PC-3 (cell line): ENCODE data around the gene SLC22A5. TPM values are rescaled to one million over a fixed set of nuclear protein-coding genes. Genes with fewer than 3 reads are reported as not detected.

ENCODE experiments used
- ATAC-seq: fragments of 200-7000 bp; cut with Tn5 transposase; 2 replicates; pipeline ENCODE4 v1.9.1; 2020; ENCODE audit warnings: mild to moderate bottlenecking, moderate library complexity
- BruUV-seq: library from RNA; stranded (reverse); fragments of 400-500 nt; replicated peaks from 2 replicates; lab custom pipeline; 2021; lab: Mats Ljungman, UMichigan
- CTCF ChIA-PET: fragments of 300-600 bp; sonication (Branson Sonifier 250); formaldehyde crosslinking; loops from one replicate; lab custom pipeline; 2022; ENCODE audit warnings: antibody characterized with exemption; lab: Charles Lee
- POLR2A ChIA-PET: fragments of 300-600 bp; sonication (Branson Sonifier 250); formaldehyde crosslinking; loops from one replicate; lab custom pipeline; 2022; ENCODE audit warnings: antibody characterized with exemption; ENCODE audit not compliant: unreplicated experiment; lab: Charles Lee
- DNase-seq: peaks from one replicate; pipeline ENCODE4 v3.0.0-alpha.2; 2015
- H2AFZ ChIP-seq: fragments of 300-600 bp; sonication (generic); 2 replicates; pipeline ENCODE4 v1.6.0; 2016; ENCODE audit warnings: antibody characterized with exemption, low read length
- H3F3A ChIP-seq: fragments of 300-600 bp; sonication (generic); one replicate; pipeline ENCODE4 v1.6.0; 2017; ENCODE audit warnings: antibody characterized with exemption, low read length, control low read depth, mild to moderate bottlenecking; ENCODE audit not compliant: unreplicated experiment
- H3K27ac ChIP-seq: fragments of 300-600 bp; sonication (generic); 2 replicates; pipeline ENCODE4 v1.5.1; 2016; ENCODE audit warnings: mild to moderate bottlenecking, low read length
- H3K27me3 ChIP-seq: fragments of 300-600 bp; sonication (generic); 2 replicates; pipeline ENCODE4 v1.6.1; 2016; ENCODE audit warnings: low read length, mixed read lengths
- H3K36me3 ChIP-seq: fragments of 300-600 bp; sonication (generic); 2 replicates; pipeline ENCODE4 v1.6.1; 2016; ENCODE audit warnings: low read depth, mixed run types, low read length, mixed read lengths
- H3K4me1 ChIP-seq: fragments of 300-600 bp; sonication (generic); 2 replicates; pipeline ENCODE4 v1.5.1; 2016; ENCODE audit warnings: low read length; ENCODE audit not compliant: insufficient read depth
- H3K4me2 ChIP-seq: fragments of 300-600 bp; sonication (generic); 2 replicates; pipeline ENCODE4 v1.6.0; 2016; ENCODE audit warnings: low read length
- H3K4me3 ChIP-seq: fragments of 300-600 bp; sonication (generic); 2 replicates; pipeline ENCODE4 v1.5.1; 2016; ENCODE audit warnings: mild to moderate bottlenecking, low read length, mixed read lengths
- H3K79me2 ChIP-seq: fragments of 300-600 bp; sonication (generic); 2 replicates; pipeline ENCODE4 v1.6.1; 2017; ENCODE audit warnings: low read length, mixed read lengths
- H3K9ac ChIP-seq: fragments of 300-600 bp; sonication (generic); 2 replicates; pipeline ENCODE4 v1.6.0; 2016; ENCODE audit warnings: mild to moderate bottlenecking, low read length
- H3K9me2 ChIP-seq: fragments of 300-600 bp; sonication (generic); replicated peaks from 2 replicates; pipeline ENCODE4 v1.6.1; 2016; ENCODE audit warnings: mixed run types, low read length, mixed read lengths
- H3K9me3 ChIP-seq: fragments of 300-600 bp; sonication (generic); 2 replicates; pipeline ENCODE4 v1.6.1; 2016; ENCODE audit warnings: low read length, mixed read lengths
- H4K20me1 ChIP-seq: fragments of 300-600 bp; sonication (generic); 2 replicates; pipeline ENCODE4 v1.6.1; 2016; ENCODE audit warnings: low read length, mixed read lengths
- EZH2 ChIP-seq: fragments of 300-600 bp; sonication (generic); IDR thresholded peaks from one replicate; pipeline ENCODE4 v1.6.1; 2017; ENCODE audit warnings: antibody characterized with exemption, mild to moderate bottlenecking, low read length; ENCODE audit not compliant: unreplicated experiment
- EZH2phosphoT487 ChIP-seq: fragments of 300-600 bp; sonication (generic); IDR thresholded peaks from 2 replicates; pipeline ENCODE4 v1.6.1; 2018; ENCODE audit warnings: mild to moderate bottlenecking, antibody characterized with exemption, low read length, borderline replicate concordance
- intact Hi-C: fragments of 100-400 bp; cut with micrococcal nuclease; formaldehyde crosslinking; loops from 2 replicates; pipeline ENCODE4 v1.9.0; 2023
- total RNA-seq: library from RNA; depleted of rRNA; stranded (reverse); fragments of >200 nt; gene quantifications from 2 replicates; pipeline ENCODE4 v1.2.3, GENCODE V29; 2014
- TF ChIP-seq, protein P1 (sequence below): fragments of 300-600 bp; sonication (generic); conservative IDR thresholded peaks from 2 replicates; pipeline ENCODE4 v1.5.1; 2017; ENCODE audit warnings: antibody characterized with exemption, low read depth, mild to moderate bottlenecking, low read length

Gene SLC22A5
- total RNA-seq, 1 experiment from 2014 or later, result 8.2 TPM

- no peak overlapping the region for H3K4me2 ChIP-seq
- H3K4me3 ChIP-seq, result no peak overlapping the region
- no peaks in the 10 kb centered on the region for H3F3A ChIP-seq
- H2AFZ ChIP-seq, result no peak overlapping the region
- H3K79me2 ChIP-seq, result no peaks in the 10 kb centered on the region
- ChIA-PET POLR2A (no interaction called here), CTCF (no interaction called here)
- no peaks in the 10 kb centered on the region for H3K9me2 ChIP-seq
- intact Hi-C loops, result no loop called here
- BruUV-seq, result no TSS peak
- no peak for DNase-seq
- no peaks in the 10 kb centered on the region for H3K36me3 ChIP-seq
- no peaks in the 10 kb centered on the region for H3K9me3 ChIP-seq
- no peak overlapping the region for H3K27ac ChIP-seq
- no peaks in the 10 kb centered on the region for H4K20me1 ChIP-seq
- no peak for ATAC-seq
- no peak overlapping the region for H3K9ac ChIP-seq
- H3K27me3 ChIP-seq, result no peaks in the 10 kb centered on the region
- peaks cover 15% of the 10 kb centered on the region for H3K4me1 ChIP-seq
- TF ChIP-seq, protein P1, sequence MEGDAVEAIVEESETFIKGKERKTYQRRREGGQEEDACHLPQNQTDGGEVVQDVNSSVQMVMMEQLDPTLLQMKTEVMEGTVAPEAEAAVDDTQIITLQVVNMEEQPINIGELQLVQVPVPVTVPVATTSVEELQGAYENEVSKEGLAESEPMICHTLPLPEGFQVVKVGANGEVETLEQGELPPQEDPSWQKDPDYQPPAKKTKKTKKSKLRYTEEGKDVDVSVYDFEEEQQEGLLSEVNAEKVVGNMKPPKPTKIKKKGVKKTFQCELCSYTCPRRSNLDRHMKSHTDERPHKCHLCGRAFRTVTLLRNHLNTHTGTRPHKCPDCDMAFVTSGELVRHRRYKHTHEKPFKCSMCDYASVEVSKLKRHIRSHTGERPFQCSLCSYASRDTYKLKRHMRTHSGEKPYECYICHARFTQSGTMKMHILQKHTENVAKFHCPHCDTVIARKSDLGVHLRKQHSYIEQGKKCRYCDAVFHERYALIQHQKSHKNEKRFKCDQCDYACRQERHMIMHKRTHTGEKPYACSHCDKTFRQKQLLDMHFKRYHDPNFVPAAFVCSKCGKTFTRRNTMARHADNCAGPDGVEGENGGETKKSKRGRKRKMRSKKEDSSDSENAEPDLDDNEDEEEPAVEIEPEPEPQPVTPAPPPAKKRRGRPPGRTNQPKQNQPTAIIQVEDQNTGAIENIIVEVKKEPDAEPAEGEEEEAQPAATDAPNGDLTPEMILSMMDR, result no peak
- TF ChIP-seq EZH2, result no peak
- TF ChIP-seq EZH2phosphoT487, result no peak
Measured at GRCh38 chr5:132322266-132322665, 47.2 kb upstream of the SLC22A5 start.

DNA sequence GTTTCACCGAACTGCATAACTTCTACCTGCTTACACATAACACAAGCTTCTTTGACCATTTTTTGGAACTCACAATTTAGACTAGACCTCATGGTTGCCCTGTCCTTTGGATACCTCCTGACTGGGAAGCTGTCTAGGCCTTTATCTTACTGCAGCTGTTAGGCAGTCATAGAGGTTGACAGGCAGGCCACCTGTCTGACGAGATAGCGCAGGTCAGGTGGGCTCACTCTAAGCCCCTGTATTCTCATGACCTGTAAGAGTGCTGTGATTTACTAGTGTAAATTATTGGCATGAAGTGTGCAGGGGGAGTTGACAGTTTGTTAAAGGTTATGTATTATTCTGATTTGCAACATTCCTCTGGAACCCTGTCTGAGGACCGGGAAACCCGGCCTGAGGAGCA, 46.3 kb upstream of the SLC22A5 start:
- no peaks in the 10 kb centered on the region for H3K79me2 ChIP-seq
- no peak overlapping the region for H3K4me3 ChIP-seq
- POLR2A ChIA-PET, result no interaction called here
- no peaks in the 10 kb centered on the region for H3K27me3 ChIP-seq
- CTCF ChIA-PET, result no interaction called here
- H3K27ac ChIP-seq, result no peak overlapping the region
- H3K36me3 ChIP-seq, result no peaks in the 10 kb centered on the region
- no peak overlapping the region for H3K4me2 ChIP-seq
- no peak for DNase-seq
- no peak overlapping the region for H3K9ac ChIP-seq
- H3K9me2 ChIP-seq, result no peaks in the 10 kb centered on the region
- TF ChIP-seq, protein P1, result no peak
- no peak for TF ChIP-seq EZH2phosphoT487
- no peak for TF ChIP-seq EZH2
- H3K4me1 ChIP-seq, result peaks cover 11% of the 10 kb centered on the region
- no peak overlapping the region for H2AFZ ChIP-seq
- no peaks in the 10 kb centered on the region for H4K20me1 ChIP-seq
- intact Hi-C loops, result no loop called here
- H3F3A ChIP-seq, result no peaks in the 10 kb centered on the region
- no TSS peak for BruUV-seq
- no peaks in the 10 kb centered on the region for H3K9me3 ChIP-seq
- ATAC-seq, result no peak

DNA sequence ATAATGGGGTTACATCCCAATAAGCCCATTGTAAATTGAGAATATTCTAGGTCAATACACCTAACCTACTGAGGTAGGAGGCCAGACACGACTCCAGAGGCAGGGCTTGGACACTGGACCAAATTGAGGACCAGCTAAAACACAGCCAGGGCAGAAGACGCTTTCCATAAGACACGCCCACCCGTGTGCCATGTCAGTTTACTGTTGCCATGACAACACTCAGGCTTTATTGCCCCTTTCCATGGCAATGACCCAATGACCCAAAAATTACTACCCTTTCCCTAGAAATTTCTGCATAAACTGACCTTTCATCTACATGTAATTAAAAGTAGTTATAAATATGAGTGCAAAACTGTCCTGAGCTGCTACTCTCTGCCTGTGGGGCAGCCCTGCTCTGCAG, 43.8 kb upstream of the SLC22A5 start:
- no peaks in the 10 kb centered on the region for H3K27me3 ChIP-seq
- TF ChIP-seq, protein P1, result no peak
- TF ChIP-seq EZH2, result no peak
- no peak for TF ChIP-seq EZH2phosphoT487
- H3K79me2 ChIP-seq, result no peaks in the 10 kb centered on the region
- no peaks in the 10 kb centered on the region for H3K9me3 ChIP-seq
- no peaks in the 10 kb centered on the region for H4K20me1 ChIP-seq
- intact Hi-C loops, result no loop called here
- no peak overlapping the region for H3K4me3 ChIP-seq
- no peaks in the 10 kb centered on the region for H3K36me3 ChIP-seq
- BruUV-seq, result no TSS peak
- no peak overlapping the region for H3K4me2 ChIP-seq
- no peaks in the 10 kb centered on the region for H3F3A ChIP-seq
- no peak overlapping the region for H3K27ac ChIP-seq
- no peak overlapping the region for H3K9ac ChIP-seq
- no peak for DNase-seq
- ChIA-PET POLR2A (no interaction called here), CTCF (no interaction called here)
- no peak overlapping the region for H2AFZ ChIP-seq
- ATAC-seq, result no peak
- no peaks in the 10 kb centered on the region for H3K4me1 ChIP-seq
- H3K9me2 ChIP-seq, result no peaks in the 10 kb centered on the region
